Body of pancreas (tissue), 4 donors: Measurements from ENCODE around the gene CST3.

Experiments used
- CTCF ChIP-seq, 7 experiments: fragments of 450-650 bp in 4 of 7; fragments of 200-600 bp in 3 of 7; sonication (generic) in 3 of 7; IDR thresholded peaks; one replicate each; pipeline ENCODE4 v1.5.1; 2016 to 2019; ENCODE audit warnings: antibody characterized with exemption in 7 of 7
- POLR2A ChIP-seq, 3 donors: fragments of 450-650 bp; IDR thresholded peaks; one replicate each; pipeline ENCODE4 v1.6.1; 2016; ENCODE audit warnings: antibody characterized with exemption in 3 of 3, mild to moderate bottlenecking in 2 of 3

GRCh38 chr20:23586735-23587525 lies 50.8 kb downstream of the CST3 start:
- TF ChIP-seq CTCF (IDR thresholded peaks at IDR 0.05): no peak
- no peak for TF ChIP-seq POLR2A (IDR thresholded peaks at IDR 0.05)
